H9 (cell line): ENCODE data around the gene LIPM. TPM values are rescaled to one million over a fixed set of nuclear protein-coding genes. Genes with fewer than 3 reads are reported as not detected.

Source experiments
- DNase-seq: peaks from one replicate; pipeline ENCODE4 v3.0.0-alpha.2; 2017
- H2AFZ ChIP-seq: one replicate; pipeline ENCODE4 v1.6.1; 2013; ENCODE audit warnings: mild to moderate bottlenecking, low read length, control low read depth, moderate library complexity
- H2AK5ac ChIP-seq: 2 replicates; pipeline ENCODE4 v1.6.1; 2013; ENCODE audit warnings: low read length, control low read depth, mixed read lengths; ENCODE audit not compliant: insufficient read length
- H2BK120ac ChIP-seq: one replicate; pipeline ENCODE4 v1.6.1; 2013; ENCODE audit warnings: low read depth, mild to moderate bottlenecking, low read length, control low read depth, inconsistent platforms; ENCODE audit not compliant: poor library complexity, severe bottlenecking
- H2BK12ac ChIP-seq: 2 replicates; pipeline ENCODE4 v1.6.1; 2013; ENCODE audit warnings: low read length, control low read depth, mixed read lengths, low read depth; ENCODE audit not compliant: insufficient read length
- H2BK15ac ChIP-seq: 2 replicates; pipeline ENCODE4 v1.6.1; 2013; ENCODE audit warnings: low read depth, low read length, control low read depth
- H2BK20ac ChIP-seq: one replicate; pipeline ENCODE4 v1.6.1; 2013; ENCODE audit warnings: low read depth, mild to moderate bottlenecking, low read length, control low read depth, inconsistent platforms; ENCODE audit not compliant: poor library complexity, severe bottlenecking
- H2BK5ac ChIP-seq: 2 replicates; pipeline ENCODE4 v1.6.1; 2013; ENCODE audit warnings: low read length, control low read depth, mixed read lengths; ENCODE audit not compliant: insufficient read length
- H3K14ac ChIP-seq: 2 replicates; pipeline ENCODE4 v1.6.1; 2013; ENCODE audit warnings: low read length, control low read depth; ENCODE audit not compliant: insufficient read depth
- H3K18ac ChIP-seq: 2 replicates; pipeline ENCODE4 v1.6.1; 2013; ENCODE audit warnings: low read depth, mild to moderate bottlenecking, mixed read lengths, low read length, control low read depth; ENCODE audit not compliant: insufficient read length
- H3K23ac ChIP-seq: 2 replicates; pipeline ENCODE4 v1.6.1; 2013; ENCODE audit warnings: low read length, control low read depth, mixed read lengths, low read depth; ENCODE audit not compliant: insufficient read length
- H3K23me2 ChIP-seq: 2 replicates; pipeline ENCODE4 v1.6.1; 2013; ENCODE audit warnings: low read depth, mild to moderate bottlenecking, mixed read lengths, low read length, control low read depth; ENCODE audit not compliant: insufficient read length, poor library complexity, severe bottlenecking
- H3K27ac ChIP-seq: 2 replicates; pipeline ENCODE4 v1.5.1; 2013; ENCODE audit warnings: low read length, control low read depth, mixed read lengths, low read depth; ENCODE audit not compliant: insufficient read length
- H3K27me3 ChIP-seq: 2 replicates; pipeline ENCODE4 v1.6.1; 2013; ENCODE audit warnings: low read length, control low read depth, inconsistent platforms; ENCODE audit not compliant: insufficient read depth
- H3K4ac ChIP-seq: 2 replicates; pipeline ENCODE4 v1.6.1; 2013; ENCODE audit warnings: low read depth, mild to moderate bottlenecking, control low read depth, inconsistent platforms, low read length, moderate library complexity
- H3K4me1 ChIP-seq: 2 replicates; pipeline ENCODE4 v1.6.1; 2013; ENCODE audit warnings: low read length, control low read depth, inconsistent platforms; ENCODE audit not compliant: insufficient read depth
- H3K4me2 ChIP-seq: 2 replicates; pipeline ENCODE4 v1.6.1; 2013; ENCODE audit warnings: low read length, control low read depth, mixed read lengths; ENCODE audit not compliant: insufficient read length, insufficient read depth
- H3K56ac ChIP-seq: 2 replicates; pipeline ENCODE4 v1.6.1; 2013; ENCODE audit warnings: low read depth, mild to moderate bottlenecking, mixed read lengths, low read length, control low read depth; ENCODE audit not compliant: insufficient read length
- H3K79me1 ChIP-seq: 2 replicates; pipeline ENCODE4 v1.6.1; 2013; ENCODE audit warnings: low read depth, mild to moderate bottlenecking, moderate library complexity, low read length, control low read depth, inconsistent platforms; ENCODE audit not compliant: insufficient read depth, poor library complexity, severe bottlenecking
- H3K79me2 ChIP-seq: 2 replicates; pipeline ENCODE4 v1.6.1; 2013; ENCODE audit warnings: low read length, control low read depth, inconsistent platforms; ENCODE audit not compliant: insufficient read depth
- H3K9ac ChIP-seq: 2 replicates; pipeline ENCODE4 v1.6.1; 2013; ENCODE audit warnings: low read length, control low read depth, mixed read lengths; ENCODE audit not compliant: insufficient read length; ENCODE audit errors: extremely low read depth
- H3K9me3 ChIP-seq: one replicate; pipeline ENCODE4 v1.6.1; 2013; ENCODE audit warnings: low read depth, low read length, inconsistent platforms; ENCODE audit not compliant: control insufficient read depth
- H3T11ph ChIP-seq: one replicate; pipeline ENCODE4 v1.6.1; 2013; ENCODE audit warnings: mild to moderate bottlenecking, low read length, control low read depth, inconsistent platforms
- H4K20me1 ChIP-seq: one replicate; pipeline ENCODE4 v1.6.1; 2013; ENCODE audit not compliant: control insufficient read depth, insufficient read length, insufficient read depth
- H4K5ac ChIP-seq: 2 replicates; pipeline ENCODE4 v1.6.1; 2013; ENCODE audit warnings: low read depth, mild to moderate bottlenecking, mixed read lengths, low read length, control low read depth; ENCODE audit not compliant: insufficient read length
- H4K8ac ChIP-seq: replicated peaks from 2 replicates; pipeline ENCODE4 v1.6.1; 2013; ENCODE audit warnings: low read length, control low read depth, mixed read lengths, low read depth; ENCODE audit not compliant: insufficient read length
- H4K91ac ChIP-seq: 2 replicates; pipeline ENCODE4 v1.6.1; 2013; ENCODE audit warnings: low read depth, mild to moderate bottlenecking, moderate library complexity, mixed read lengths, low read length, control low read depth; ENCODE audit not compliant: insufficient read length
- H3K27ac Mint-ChIP-seq, 3 experiments: 2 replicates in 2 of 3; 3 replicates in 1 of 3; pipeline ENCODE4 v1.8.0; 2020 to 2021; ENCODE audit warnings: mixed read lengths in 3 of 3, mild to moderate bottlenecking in 1 of 3, moderate library complexity in 1 of 3
- H3K27me3 Mint-ChIP-seq: 2 replicates; pipeline ENCODE4 v1.8.0; 2021; ENCODE audit warnings: low read depth, mild to moderate bottlenecking, moderate library complexity, mixed read lengths
- H3K36me3 Mint-ChIP-seq, 3 experiments: 2 replicates in 2 of 3; 3 replicates in 1 of 3; pipeline ENCODE4 v1.8.0; 2020 to 2021; ENCODE audit warnings: low read depth in 3 of 3, mixed read lengths in 3 of 3; ENCODE audit not compliant: insufficient read depth in 1 of 3
- H3K4me1 Mint-ChIP-seq, 2 experiments: 2 replicates each; pipeline ENCODE4 v1.8.0; 2020; ENCODE audit warnings: mixed read lengths in 2 of 2
- H3K4me3 Mint-ChIP-seq, 2 experiments: 2 replicates in 1 of 2; 3 replicates in 1 of 2; pipeline ENCODE4 v1.8.0; 2020 to 2021; ENCODE audit warnings: mild to moderate bottlenecking in 2 of 2, mixed read lengths in 2 of 2, moderate library complexity in 1 of 2
- H3K9me3 Mint-ChIP-seq, 2 experiments: 2 replicates in 1 of 2; 3 replicates in 1 of 2; pipeline ENCODE4 v1.8.0; 2020; ENCODE audit warnings: mild to moderate bottlenecking in 2 of 2, mixed read lengths in 2 of 2, moderate library complexity in 1 of 2
- WGBS: extraction: QIAGEN DNeasy Blood & Tissue Kit; methylation state at CpG from one replicate; pipeline ENCODE4 v1.1.7; 2013; ENCODE audit warnings: missing lambda C conversion rate, low lambda C conversion rate, mixed read lengths; ENCODE audit not compliant: insufficient read length; ENCODE audit errors: extremely low coverage; 5-methylcytosine and 5-hydroxymethylcytosine counted together
- total RNA-seq: library from RNA; stranded (reverse); gene quantifications from 2 replicates; pipeline ENCODE4 v1.2.1, GENCODE V29; 2021
- TF ChIP-seq, protein P1 (sequence below): fragments of 200-600 bp; sonication (generic); conservative IDR thresholded peaks from 3 replicates; pipeline ENCODE4 v1.8.0; 2021; ENCODE audit warnings: antibody characterized with exemption, mild to moderate bottlenecking

Gene LIPM
- total RNA-seq, 1 experiment from 2014 or later = not detected

DNA sequence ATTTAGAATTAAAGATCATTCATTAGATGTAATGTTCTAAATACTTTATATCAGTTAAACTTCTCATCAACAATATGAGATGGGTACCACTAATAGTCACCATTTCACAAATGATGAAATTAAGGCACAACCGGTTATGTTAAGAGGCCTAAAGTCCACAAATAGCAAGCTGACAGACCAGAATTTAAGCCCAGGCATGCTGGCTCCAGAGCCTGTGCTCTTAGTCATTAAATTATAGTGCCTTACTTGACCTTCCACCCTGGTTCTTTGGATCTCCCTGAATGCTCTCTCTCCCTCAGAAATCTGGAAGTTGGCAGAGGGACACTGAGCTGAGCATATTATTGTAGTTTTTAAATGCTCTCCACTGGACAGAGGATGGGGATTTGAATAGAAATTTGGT lies 39.1 kb upstream of the LIPM start:
- TF ChIP-seq, protein P1, sequence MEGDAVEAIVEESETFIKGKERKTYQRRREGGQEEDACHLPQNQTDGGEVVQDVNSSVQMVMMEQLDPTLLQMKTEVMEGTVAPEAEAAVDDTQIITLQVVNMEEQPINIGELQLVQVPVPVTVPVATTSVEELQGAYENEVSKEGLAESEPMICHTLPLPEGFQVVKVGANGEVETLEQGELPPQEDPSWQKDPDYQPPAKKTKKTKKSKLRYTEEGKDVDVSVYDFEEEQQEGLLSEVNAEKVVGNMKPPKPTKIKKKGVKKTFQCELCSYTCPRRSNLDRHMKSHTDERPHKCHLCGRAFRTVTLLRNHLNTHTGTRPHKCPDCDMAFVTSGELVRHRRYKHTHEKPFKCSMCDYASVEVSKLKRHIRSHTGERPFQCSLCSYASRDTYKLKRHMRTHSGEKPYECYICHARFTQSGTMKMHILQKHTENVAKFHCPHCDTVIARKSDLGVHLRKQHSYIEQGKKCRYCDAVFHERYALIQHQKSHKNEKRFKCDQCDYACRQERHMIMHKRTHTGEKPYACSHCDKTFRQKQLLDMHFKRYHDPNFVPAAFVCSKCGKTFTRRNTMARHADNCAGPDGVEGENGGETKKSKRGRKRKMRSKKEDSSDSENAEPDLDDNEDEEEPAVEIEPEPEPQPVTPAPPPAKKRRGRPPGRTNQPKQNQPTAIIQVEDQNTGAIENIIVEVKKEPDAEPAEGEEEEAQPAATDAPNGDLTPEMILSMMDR = no peak
- WGBS = no CpG with 5 or more reads among the region's 1 CpG
- H3K27ac Mint-ChIP-seq = no peak overlapping the region
- Histone ChIP-seq H3K23me2 (no peaks in the 10 kb centered on the region), H3K27ac (no peak overlapping the region), H3K4me2 (no peak overlapping the region), H3K18ac (no peak overlapping the region), H2AFZ (no peak overlapping the region), H2BK120ac (no peak overlapping the region), H3K9ac (no peak overlapping the region), H2BK5ac (no peak overlapping the region), H3K23ac (no peak overlapping the region), H4K8ac (no peak overlapping the region), H2BK20ac (no peak overlapping the region), H3K79me2 (no peaks in the 10 kb centered on the region), H2BK12ac (no peak overlapping the region), H4K91ac (no peak overlapping the region), H4K5ac (no peak overlapping the region), H2AK5ac (no peak overlapping the region), H3K79me1 (no peaks in the 10 kb centered on the region), H3T11ph (no peak overlapping the region), H3K4ac (no peak overlapping the region), H3K4me1 (no peaks in the 10 kb centered on the region), H4K20me1 (no peaks in the 10 kb centered on the region), H3K14ac (no peak overlapping the region), H3K9me3 (no peaks in the 10 kb centered on the region), H3K56ac (no peak overlapping the region), H3K27me3 (no peaks in the 10 kb centered on the region), H2BK15ac (no peak overlapping the region)
- no peaks in the 10 kb centered on the region for H3K36me3 Mint-ChIP-seq
- DNase-seq = no peak
- H3K4me3 Mint-ChIP-seq = no peak overlapping the region
- H3K4me1 Mint-ChIP-seq = peaks cover 6 to 8% of the 10 kb centered on the region in 2 experiments; a peak in 3 of 4 replicates
- no peaks in the 10 kb centered on the region for H3K9me3 Mint-ChIP-seq
- no peaks in the 10 kb centered on the region for H3K27me3 Mint-ChIP-seq
